Calu3 (cell line): Measurements from ENCODE around the gene ECHDC3. TPM values are rescaled to one million over a fixed set of nuclear protein-coding genes. Genes with fewer than 3 reads are reported as not detected.

ENCODE experiments used
- BruUV-seq: library from RNA; stranded (reverse); fragments of 400-500 nt; replicated peaks from 2 replicates; lab custom pipeline; 2021; lab: Mats Ljungman, UMichigan
- CTCF ChIA-PET: fragments of 300-600 bp; sonication (Branson Sonifier 250); formaldehyde crosslinking; loops from one replicate; lab custom pipeline; 2022; ENCODE audit warnings: antibody characterized with exemption; lab: Charles Lee
- DNase-seq: peaks from one replicate; pipeline ENCODE4 v3.0.0; 2022
- H3K27ac Mint-ChIP-seq: one replicate; pipeline ENCODE4 v1.8.0; 2022; ENCODE audit warnings: mixed read lengths; ENCODE audit not compliant: unreplicated experiment
- H3K27me3 Mint-ChIP-seq: one replicate; pipeline ENCODE4 v1.8.0; 2022; ENCODE audit warnings: mixed read lengths; ENCODE audit not compliant: unreplicated experiment
- H3K36me3 Mint-ChIP-seq: one replicate; pipeline ENCODE4 v1.8.0; 2022; ENCODE audit warnings: mild to moderate bottlenecking, moderate library complexity, mixed read lengths; ENCODE audit not compliant: insufficient read depth, unreplicated experiment
- H3K4me1 Mint-ChIP-seq: one replicate; pipeline ENCODE4 v1.8.0; 2022; ENCODE audit warnings: mild to moderate bottlenecking, low read depth, mixed read lengths; ENCODE audit not compliant: unreplicated experiment
- H3K4me3 Mint-ChIP-seq: one replicate; pipeline ENCODE4 v1.8.0; 2022; ENCODE audit warnings: mild to moderate bottlenecking, low read depth, moderate library complexity, mixed read lengths; ENCODE audit not compliant: unreplicated experiment
- H3K9me3 Mint-ChIP-seq: one replicate; pipeline ENCODE4 v1.8.0; 2022; ENCODE audit warnings: low read depth, mixed read lengths; ENCODE audit not compliant: unreplicated experiment
- CTCF ChIP-seq: fragments of 200-600 bp; IDR thresholded peaks from one replicate; pipeline ENCODE4 v1.8.0; 2022; ENCODE audit warnings: antibody characterized with exemption; ENCODE audit not compliant: unreplicated experiment
- intact Hi-C: fragments of 100-400 bp; cut with micrococcal nuclease; formaldehyde crosslinking; loops from one replicate; pipeline ENCODE4 v1.10.0; 2022; ENCODE audit not compliant: unreplicated experiment
- total RNA-seq: library from RNA; stranded (reverse); gene quantifications from 2 replicates; pipeline ENCODE4 v1.2.3, GENCODE V29; 2022

The ECHDC3 gene
- total RNA-seq, 1 experiment from 2014 or later: 24.7 TPM

GRCh38 chr10:11714750-11715365 lies 27.3 kb upstream of the ECHDC3 start:
- CTCF ChIA-PET: no interaction called here
- TF ChIP-seq CTCF: no peak

GRCh38 chr10:11715815-11716494 lies 26.2 kb upstream of the ECHDC3 start:
- Mint-ChIP-seq H3K36me3 (no peaks in the 10 kb centered on the region), H3K27me3 (no peaks in the 10 kb centered on the region), H3K4me1 (peaks cover 34% of the 10 kb centered on the region), H3K9me3 (no peaks in the 10 kb centered on the region), H3K4me3 (peak overlapping the region; percentile 49), H3K27ac (peak overlapping the region; percentile 12)
- intact Hi-C loops: loop anchor here (2.0 to 5.0 kb wide), 2 partner anchors 29 to 114 kb away; no protein-coding TSS in a partner anchor
- peak; percentile 43 for DNase-seq
- no TSS peak for BruUV-seq
- CTCF ChIA-PET: no interaction called here
- TF ChIP-seq CTCF: no peak

More at GRCh38 chr10:11714750-11715365, 27.3 kb upstream of the ECHDC3 start:
- Mint-ChIP-seq H3K27ac (no peak overlapping the region), H3K9me3 (no peaks in the 10 kb centered on the region), H3K4me3 (no peak overlapping the region), H3K36me3 (no peaks in the 10 kb centered on the region), H3K27me3 (no peaks in the 10 kb centered on the region), H3K4me1 (peaks cover 30% of the 10 kb centered on the region)
- DNase-seq: no peak
- intact Hi-C loops: loop anchor here (5.0 kb wide), 1 partner anchor 113 kb away; no protein-coding TSS in a partner anchor
- no TSS peak for BruUV-seq

GRCh38 chr10:11716686-11717085 lies 25.5 kb upstream of the ECHDC3 start:
- CTCF ChIA-PET: no interaction called here
- Mint-ChIP-seq H3K4me1 (peaks cover 34% of the 10 kb centered on the region), H3K4me3 (no peak overlapping the region), H3K27me3 (no peaks in the 10 kb centered on the region), H3K9me3 (no peaks in the 10 kb centered on the region), H3K36me3 (no peaks in the 10 kb centered on the region), H3K27ac (no peak overlapping the region)
- intact Hi-C loops: loop anchor here (2.0 to 5.0 kb wide), 2 partner anchors 30 to 114 kb away; no protein-coding TSS in a partner anchor
- no peak for TF ChIP-seq CTCF
- no TSS peak for BruUV-seq
- DNase-seq: no peak

- TF ChIP-seq CTCF: no peak
- peaks cover 34% of the 10 kb centered on the region for H3K4me1 Mint-ChIP-seq
- H3K9me3 Mint-ChIP-seq: no peaks in the 10 kb centered on the region
- no peak overlapping the region for H3K4me3 Mint-ChIP-seq
- CTCF ChIA-PET: interaction anchor here (0.6 kb wide), 1 partner anchor 108 kb away, joined by 3 read pairs; no protein-coding TSS in a partner anchor
- DNase-seq: peak; percentile 54
- H3K27me3 Mint-ChIP-seq: no peaks in the 10 kb centered on the region
- no peaks in the 10 kb centered on the region for H3K36me3 Mint-ChIP-seq
- H3K27ac Mint-ChIP-seq: no peak overlapping the region
- BruUV-seq: no TSS peak
- intact Hi-C loops: loop anchor here (2.0 to 5.0 kb wide), 2 partner anchors 117 to 203 kb away; no protein-coding TSS in a partner anchor
Observed at GRCh38 chr10:11719496-11720259, 22.5 kb upstream of the ECHDC3 start.
